ENCODE data around the gene IL1R1.

IL1R1 gene

GRCh38 chr2:102143450-102143985, 972 bp downstream of the IL1R1 start:
- POLR2A ChIA-PET: no interaction called here
- DNase-seq (ENCODE audit: extremely low spot score): no peak
- CTCF ChIA-PET: interaction anchor here (1.8 to 2.9 kb wide), 2 partner anchors 10 to 96 kb away, joined by 4 to 10 read pairs; no protein-coding TSS in a partner anchor
- TF ChIP-seq CTCF (IDR thresholded peaks at IDR 0.05; ENCODE audit: control extremely low read depth, extremely low read depth, low read depth, missing control alignments): no peak

- DNase-seq (ENCODE audit: extremely low spot score): no peak
- TF ChIP-seq CTCF (IDR thresholded peaks at IDR 0.05; ENCODE audit: control extremely low read depth, extremely low read depth, low read depth, missing control alignments): no peak
- POLR2A ChIA-PET: no interaction called here
- CTCF ChIA-PET: interaction anchor here (0.8 to 1.8 kb wide), 2 partner anchors 9 to 138 kb away, joined by 3 to 4 read pairs; no protein-coding TSS in a partner anchor
Observed at GRCh38 chr2:102144128-102144527, 1.6 kb downstream of the IL1R1 start.

GRCh38 chr2:102145107-102145506, 2.6 kb downstream of the IL1R1 start:
- ChIA-PET CTCF (interaction anchor here (0.7 to 1.8 kb wide), 3 partner anchors 8 to 328 kb away, joined by 3 to 4 read pairs (median 3); partner anchors contain the start of gene SLC9A4), POLR2A (no interaction called here)
- DNase-seq (ENCODE audit: extremely low spot score): no peak
- TF ChIP-seq CTCF (IDR thresholded peaks at IDR 0.05; ENCODE audit: control extremely low read depth, extremely low read depth, low read depth, missing control alignments): no peak

GRCh38 chr2:102145934-102146333, 3.4 kb downstream of the IL1R1 start:
- CTCF ChIA-PET: no interaction called here

GRCh38 chr2:102147935-102148334, 5.4 kb downstream of the IL1R1 start:
- ChIA-PET CTCF (no interaction called here), POLR2A (no interaction called here)
- no peak for DNase-seq (ENCODE audit: extremely low spot score)
- TF ChIP-seq CTCF (IDR thresholded peaks at IDR 0.05; ENCODE audit: control extremely low read depth, extremely low read depth, low read depth, missing control alignments): no peak

More at GRCh38 chr2:102145934-102146333, 3.4 kb downstream of the IL1R1 start:
- TF ChIP-seq CTCF (IDR thresholded peaks at IDR 0.05; ENCODE audit: control extremely low read depth, extremely low read depth, low read depth, missing control alignments): no peak
- no peak for DNase-seq (ENCODE audit: extremely low spot score)
- POLR2A ChIA-PET: no interaction called here

GRCh38 chr2:102149243-102149642, 6.7 kb downstream of the IL1R1 start:
- CTCF ChIA-PET: interaction anchor here (2.0 kb wide), 1 partner anchor 17 kb away, joined by 8 read pairs; no protein-coding TSS in a partner anchor
- POLR2A ChIA-PET: no interaction called here
- TF ChIP-seq CTCF (IDR thresholded peaks at IDR 0.05; ENCODE audit: control extremely low read depth, extremely low read depth, low read depth, missing control alignments): no peak
- DNase-seq (ENCODE audit: extremely low spot score): no peak
